NCI-H526 treated with DMSO at 0.1 percent for 48 hours (cell line): ENCODE measurements around the gene LRRC75B.

ENCODE experiments used
- DNase-seq: peaks from one replicate; lab custom pipeline; 2025; lab: John Stamatoyannopoulos, UW

Gene LRRC75B

DNA sequence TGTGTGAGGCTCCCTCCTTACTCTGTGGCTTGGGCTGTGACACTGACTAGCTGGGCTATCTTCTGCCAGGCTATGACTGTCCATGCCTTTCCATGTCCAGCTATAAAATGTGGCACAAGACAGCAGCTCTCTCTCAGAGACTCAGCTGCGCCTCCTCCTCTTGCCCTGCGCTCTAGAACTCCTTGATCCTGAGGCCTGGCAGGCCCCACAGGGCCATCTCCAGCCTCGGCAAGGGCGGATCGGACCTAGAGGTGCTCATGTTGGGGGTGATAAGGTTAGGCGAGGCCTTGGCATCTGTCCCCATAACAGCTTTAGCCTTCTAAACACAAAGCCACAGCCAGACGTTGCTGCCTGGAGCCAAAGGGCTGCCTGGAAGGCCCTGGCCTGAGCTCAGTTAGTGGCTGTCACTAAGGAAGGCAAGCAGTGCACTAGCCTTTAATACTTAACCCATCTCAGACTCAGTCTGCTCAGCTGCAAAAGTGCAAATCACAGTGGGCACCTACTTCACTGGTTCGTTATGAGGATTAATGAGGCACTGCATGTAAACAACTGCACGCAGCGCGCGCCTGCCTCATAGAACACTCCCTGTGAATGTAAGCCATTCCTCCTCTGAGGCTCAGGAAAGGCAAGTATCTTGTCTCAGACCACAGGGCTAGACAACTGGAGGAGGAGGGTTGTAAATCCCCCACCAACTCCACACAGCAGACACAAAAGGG lies 39.1 kb downstream of the LRRC75B start:
- DNase-seq = no peak

DNA sequence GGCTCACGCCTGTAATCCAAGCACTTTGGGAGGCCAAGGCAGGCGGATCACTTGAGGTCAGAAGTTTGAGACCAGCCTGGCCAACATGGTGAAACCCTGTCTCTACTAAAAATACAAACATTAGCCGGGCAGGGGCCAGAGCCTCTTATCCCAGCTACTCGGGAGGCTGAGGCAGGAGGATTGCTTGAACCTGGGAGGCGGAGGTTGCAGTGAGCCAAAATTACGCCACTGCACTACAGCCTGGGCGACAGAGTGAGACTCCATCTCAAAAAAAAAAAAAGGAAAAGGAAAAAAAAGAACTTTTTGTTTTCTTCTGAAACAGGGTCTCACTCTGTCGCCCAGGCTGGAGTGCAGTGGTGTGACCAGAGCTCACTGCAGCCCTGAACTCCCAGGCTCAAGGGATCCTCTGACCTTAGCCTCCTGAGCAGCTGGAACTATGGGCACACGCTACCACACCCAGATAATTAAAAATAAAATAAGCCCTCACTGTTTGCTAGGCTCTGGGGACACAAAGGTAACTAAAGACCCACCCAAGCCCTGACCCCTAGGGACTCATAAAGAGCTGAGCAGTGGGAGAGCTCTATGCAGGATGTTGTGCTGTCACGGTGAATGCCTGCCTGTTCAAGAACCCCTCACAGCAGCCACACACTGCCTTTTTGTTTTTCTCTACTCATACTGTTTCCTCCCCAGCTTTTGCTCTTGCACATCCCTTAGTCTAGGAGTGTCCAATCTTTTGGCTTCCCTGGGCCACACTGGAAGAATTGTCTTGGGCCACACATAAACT lies 40.2 kb downstream of the LRRC75B start:
- peak; percentile 30 for DNase-seq

DNA sequence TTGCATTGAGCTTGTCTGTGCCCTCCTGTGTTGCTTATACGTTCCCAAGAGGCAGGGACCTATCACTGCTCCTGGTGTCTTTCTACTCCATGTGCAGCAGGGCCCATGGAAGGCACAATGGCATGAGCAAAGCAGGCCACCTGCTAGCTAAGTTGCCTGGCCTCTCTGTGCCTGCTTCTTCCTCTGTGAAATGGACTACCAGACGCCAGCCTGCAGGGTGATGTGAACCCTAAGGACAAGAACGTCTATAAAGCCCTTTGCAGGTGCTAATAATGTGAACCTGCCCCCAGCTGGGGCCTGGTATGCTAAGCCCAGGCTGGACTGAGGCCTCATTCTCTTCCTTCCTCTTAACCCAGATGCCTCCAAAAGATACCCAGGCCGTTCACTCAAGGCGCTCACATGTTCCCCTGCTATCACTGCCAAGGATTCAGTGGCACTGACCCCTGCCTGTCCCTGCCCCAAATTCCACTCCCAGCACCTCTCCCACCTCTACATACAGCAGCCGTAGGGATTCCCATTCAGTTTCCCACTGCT lies 41.9 kb downstream of the LRRC75B start:
- DNase-seq = no peak

DNA sequence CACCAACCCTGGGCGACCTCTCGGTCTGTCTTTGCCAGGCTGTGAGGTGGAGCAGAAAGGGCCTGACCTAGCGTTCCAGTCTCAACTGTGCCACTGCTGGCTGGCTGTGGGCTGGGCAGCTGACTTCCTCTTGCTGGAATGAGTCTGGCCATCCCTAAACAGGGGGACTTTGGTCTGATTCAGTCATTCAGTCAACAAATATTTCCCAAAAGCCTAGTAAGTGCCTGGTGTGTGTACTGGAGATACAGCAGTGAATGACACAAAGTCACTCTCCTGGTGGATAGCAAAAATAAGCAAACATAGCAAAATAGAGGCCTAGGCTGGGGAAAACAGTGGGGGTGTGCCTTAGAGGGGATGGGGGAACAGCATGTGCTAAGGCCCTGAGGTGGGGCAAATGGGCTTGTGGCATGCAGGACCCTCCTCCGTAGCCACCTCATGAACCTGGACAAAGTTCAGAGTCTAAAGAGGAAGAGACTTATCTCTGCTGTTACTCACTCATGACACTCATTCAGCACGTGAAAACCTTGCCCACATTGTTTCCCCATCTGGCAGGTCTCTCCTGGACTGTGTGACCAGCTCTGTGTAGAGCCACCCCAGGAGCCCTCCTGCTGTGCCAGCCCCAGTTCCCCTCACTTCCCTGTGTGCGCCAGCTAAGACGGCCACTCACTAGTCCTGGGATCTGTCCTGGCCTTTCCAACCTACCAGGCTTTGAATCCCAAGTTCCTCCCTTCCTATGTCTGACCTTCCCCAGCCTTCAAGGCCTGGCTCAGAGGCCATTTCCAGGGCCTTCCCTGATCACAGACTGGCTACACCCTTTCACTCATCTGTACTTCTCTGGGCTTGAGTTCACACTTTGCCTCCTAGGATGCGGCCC lies 42.6 kb downstream of the LRRC75B start:
- DNase-seq = no peak

DNA sequence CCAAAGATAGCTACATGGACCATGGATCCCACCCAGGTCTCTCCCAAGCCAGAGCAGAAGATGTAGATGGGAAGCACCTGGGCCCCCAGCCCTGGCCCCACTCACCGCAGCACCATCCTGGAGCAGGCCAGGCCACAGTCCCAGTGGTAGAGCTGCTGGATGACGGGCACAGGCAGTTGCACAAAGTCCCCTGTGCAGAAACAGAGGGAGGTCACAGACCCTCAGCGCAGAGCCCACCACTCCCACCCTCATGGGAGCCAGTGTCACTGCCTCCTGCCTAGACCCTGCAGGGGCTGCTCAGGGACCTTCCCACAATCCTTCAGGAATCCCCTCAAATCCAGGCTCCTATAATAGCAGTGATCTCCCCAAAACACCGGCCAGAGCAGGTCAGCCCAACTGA lies 44.1 kb downstream of the LRRC75B start:
- no peak for DNase-seq

DNA sequence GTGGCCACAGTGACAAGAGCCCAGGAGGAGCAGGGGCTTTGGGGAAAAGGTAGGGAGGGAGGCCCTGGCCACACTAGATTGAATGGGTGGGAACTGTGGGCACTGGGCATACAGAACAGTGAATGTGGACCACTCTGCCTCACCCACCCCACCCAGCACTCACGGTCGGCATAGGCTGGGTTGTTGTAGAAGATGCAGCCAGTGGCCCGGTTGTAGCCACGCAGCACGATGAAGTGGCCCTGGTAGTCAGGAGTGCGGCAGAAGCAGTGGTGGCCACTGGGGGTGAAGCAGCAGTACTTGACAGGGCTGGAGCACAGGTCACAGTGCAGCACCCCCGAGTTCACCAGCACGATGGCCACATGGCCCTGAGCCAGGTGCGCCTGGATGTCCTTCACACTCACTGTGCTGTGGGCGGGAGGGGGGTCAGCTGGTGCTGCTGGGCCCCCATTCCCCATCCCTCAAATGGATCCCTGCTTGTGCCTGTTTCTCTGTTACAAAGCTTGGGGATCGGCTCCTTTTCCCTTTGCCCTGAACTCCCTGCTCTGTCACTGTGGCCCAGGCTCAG lies 49.1 kb downstream of the LRRC75B start:
- no peak for DNase-seq

DNA sequence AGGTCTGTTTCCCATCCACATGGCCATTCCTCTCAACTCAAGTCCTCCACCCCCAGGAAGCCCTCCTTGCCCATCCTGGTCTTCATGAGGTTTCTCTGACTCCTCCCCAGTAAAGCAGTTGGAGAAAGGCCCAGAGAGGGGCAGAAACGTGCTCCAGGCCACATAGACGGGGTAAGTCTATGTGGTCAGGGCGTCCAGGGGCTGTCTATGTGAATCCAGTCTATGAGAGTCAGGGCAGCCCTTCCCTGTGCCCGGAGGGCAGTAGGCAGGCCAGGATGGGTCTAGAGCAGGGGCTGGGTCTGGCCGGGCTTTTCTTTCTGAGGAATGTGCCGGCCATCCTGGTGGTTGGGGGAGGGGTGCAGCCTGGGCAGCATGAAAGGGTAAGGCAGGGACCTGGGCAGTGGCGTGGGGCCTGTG lies 49.7 kb downstream of the LRRC75B start:
- DNase-seq = no peak

DNA sequence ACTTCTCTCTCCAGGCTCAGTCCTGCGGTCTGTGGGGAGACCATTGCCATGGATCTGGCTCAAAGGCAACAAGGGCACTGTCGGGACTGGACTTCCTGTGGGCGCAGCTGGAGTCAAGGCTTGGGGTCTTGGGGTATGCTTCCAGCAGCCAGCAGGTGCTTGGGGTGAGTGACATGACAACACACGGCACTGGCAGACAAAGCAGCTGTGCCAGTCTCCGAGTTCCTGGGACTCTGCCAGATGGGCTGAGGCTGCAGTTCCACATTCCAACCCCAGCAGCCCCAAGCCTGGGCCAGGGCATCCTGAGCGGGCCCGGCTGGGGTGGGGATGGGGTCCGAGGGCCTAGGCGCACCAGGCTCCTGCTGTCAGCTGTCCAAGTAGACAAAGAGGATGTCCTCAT lies 50.2 kb downstream of the LRRC75B start:
- DNase-seq = no peak

DNA sequence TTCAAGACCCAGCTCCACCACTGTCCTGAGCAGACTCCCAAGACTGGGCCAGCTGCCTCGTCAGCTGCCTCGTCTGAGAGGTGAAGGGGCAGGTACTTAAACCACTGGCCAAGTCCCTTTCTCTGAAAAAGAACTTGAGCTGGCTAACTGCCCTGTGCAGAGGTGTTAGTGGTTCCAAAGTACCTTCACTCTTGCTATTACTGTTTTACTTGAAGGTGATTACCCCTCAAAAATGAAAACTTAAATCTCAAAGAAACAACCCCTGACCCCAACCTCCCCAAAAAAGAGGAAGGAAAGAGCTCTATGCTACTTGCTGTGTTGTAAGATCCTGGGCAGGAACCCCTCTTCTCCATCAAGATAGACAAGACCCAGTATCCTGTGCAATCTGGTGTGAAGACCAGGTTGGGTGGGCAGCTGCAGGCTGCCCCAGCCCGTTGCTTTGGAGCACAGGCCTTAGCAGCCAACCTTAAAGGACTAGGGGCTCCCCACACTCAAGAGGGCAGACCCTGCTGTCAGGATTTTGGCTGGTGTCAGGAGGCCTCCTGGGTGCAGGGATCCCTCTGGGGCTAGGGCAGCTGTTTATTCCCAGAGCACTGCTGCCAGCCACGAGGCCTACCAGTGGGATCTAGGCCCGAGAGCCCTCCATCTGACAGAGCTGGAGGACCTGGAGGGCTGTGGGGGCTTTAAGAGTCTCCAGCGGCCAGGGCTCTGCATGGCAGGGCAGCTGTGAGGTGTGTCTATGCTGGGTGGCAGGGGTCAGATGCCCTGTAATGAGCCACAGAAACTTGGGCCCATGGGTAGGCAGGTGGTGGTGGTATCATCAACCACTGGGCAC lies 51.0 kb downstream of the LRRC75B start:
- DNase-seq = no peak

DNA sequence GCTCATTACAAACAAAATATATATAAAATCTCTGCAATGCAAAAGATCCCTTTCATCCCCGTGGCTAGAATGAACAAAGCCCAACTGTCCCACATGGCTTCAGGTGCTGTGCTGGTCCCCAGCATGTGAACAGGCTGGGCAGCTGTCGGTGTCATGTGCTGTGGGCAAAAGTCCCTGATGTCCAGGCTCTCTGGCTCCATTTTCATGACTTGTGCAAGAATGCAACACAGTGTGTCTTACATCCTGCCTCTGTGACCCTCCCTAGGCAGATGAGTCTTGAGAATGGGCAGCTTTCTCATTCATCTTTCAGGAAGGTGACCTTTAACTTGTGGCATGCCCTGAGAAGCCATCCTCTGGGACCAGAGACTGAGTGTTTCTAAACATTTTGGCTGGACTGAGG lies 52.4 kb downstream of the LRRC75B start:
- DNase-seq = no peak

DNA sequence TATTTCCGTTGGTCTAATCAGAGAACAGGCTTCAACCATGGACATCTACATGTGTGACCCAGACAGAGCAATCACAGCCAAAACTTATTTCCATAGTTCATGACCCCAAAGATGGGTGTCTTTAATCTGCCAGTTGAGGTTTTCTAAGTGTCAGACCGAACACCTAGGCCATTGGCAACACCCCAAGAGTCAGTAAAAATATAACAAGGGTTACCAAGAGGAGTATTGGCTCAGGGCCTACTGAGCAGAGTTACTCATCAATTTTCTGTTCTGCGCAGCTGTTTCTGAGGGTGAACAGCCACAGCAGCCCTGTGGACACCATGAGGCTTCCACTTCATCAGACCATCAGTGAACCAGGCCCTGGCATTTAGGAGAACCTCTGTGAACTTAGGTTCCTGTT lies 56.8 kb downstream of the LRRC75B start:
- DNase-seq = no peak
